GM12874 (cell line): ENCODE measurements around the gene WBP2NL.

ENCODE experiments used
- TF ChIP-seq, protein P1 (sequence below): IDR thresholded peaks from 2 replicates; pipeline ENCODE4 v1.5.1; 2011; ENCODE audit warnings: low read depth, mild to moderate bottlenecking, control low read depth, low read length, moderate library complexity; ENCODE audit not compliant: insufficient read depth

WBP2NL gene

DNA sequence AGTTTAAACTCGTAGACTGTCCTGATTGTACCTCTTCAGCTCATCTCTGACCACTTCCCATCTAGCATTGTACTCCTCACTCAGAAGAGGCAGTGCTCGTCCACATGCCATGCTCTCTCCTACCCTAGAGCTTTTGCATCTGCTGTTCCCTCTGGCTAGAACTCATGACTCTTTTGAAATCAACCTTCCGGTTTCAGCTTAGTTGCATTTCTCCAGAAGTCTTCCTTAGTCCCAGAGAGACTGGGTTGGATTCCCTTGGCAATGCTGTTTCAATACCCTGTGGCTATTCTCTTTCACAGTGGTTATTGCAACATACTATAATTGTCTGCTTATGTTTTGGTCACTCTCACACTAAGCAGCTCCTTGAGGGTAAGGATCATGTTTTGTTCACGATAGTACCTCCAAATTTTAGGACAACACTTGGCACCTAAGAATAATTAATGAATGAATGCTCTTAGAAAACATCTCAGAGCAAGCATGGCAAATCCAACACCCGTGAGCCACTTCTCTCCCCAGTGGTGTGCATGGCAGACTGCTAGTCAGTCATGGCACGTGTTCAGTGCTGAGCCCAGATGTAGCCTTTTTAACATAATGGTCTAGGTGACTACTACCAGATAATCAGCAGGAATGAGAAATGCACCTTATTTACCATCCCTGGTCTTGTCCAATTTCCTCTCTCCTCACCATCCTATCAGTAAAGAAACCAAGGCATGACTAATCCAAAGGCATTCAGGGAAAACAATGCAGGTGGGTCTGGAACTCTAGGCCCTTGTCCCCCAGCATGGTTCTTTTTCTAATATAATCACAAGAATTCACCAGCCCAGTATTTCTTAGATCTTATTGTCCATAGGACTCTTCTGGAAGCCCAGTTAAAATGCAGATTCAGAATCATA is 14.8 kb upstream of the WBP2NL start:
- TF ChIP-seq, protein P1, sequence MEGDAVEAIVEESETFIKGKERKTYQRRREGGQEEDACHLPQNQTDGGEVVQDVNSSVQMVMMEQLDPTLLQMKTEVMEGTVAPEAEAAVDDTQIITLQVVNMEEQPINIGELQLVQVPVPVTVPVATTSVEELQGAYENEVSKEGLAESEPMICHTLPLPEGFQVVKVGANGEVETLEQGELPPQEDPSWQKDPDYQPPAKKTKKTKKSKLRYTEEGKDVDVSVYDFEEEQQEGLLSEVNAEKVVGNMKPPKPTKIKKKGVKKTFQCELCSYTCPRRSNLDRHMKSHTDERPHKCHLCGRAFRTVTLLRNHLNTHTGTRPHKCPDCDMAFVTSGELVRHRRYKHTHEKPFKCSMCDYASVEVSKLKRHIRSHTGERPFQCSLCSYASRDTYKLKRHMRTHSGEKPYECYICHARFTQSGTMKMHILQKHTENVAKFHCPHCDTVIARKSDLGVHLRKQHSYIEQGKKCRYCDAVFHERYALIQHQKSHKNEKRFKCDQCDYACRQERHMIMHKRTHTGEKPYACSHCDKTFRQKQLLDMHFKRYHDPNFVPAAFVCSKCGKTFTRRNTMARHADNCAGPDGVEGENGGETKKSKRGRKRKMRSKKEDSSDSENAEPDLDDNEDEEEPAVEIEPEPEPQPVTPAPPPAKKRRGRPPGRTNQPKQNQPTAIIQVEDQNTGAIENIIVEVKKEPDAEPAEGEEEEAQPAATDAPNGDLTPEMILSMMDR = no peak

DNA sequence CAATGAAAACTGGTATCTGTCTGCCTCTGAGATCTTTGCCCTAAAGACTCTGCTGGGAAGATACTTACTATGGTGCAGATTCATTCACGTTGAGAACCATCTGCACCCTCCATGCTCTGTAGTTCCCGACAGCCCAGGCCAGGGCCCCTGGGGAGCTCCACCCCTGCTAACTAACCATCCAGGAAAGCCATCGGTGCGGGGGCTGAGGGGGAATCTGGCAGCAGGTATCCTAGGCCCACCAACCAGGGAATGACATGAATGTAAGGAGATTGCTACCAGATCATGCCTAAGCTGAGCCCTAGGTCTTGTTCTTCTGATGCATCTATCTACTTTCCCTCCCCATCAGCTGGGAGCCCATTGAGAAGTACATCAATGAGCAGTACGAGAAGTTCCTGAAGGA is 11.3 kb upstream of the WBP2NL start:
- TF ChIP-seq, protein P1 = no peak

GRCh38 chr22:41989246-41989645 is 9.3 kb upstream of the WBP2NL start:
- TF ChIP-seq, protein P1 = no peak

- TF ChIP-seq, protein P1 = no peak
These were observed 7.5 kb upstream of the WBP2NL start for GRCh38 chr22:41991111-41991510.

DNA sequence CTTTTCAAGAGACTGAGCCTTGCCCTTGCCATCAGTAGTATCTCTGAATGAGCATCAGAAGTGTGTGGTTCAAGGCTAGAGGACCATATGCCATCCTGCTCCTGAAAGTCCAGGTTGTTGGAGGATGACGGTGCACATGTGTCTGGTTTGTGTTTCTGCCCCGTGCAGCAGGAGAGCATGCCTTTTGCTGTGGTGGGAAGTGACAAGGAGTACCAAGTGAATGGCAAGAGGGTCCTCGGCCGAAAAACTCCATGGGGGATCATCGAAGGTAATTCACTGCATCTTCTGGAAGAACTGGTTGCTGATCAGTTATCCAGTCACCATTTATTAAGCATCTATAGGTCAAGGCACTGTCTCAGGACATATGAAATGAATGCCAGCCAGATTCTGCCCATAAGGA is 6.1 kb upstream of the WBP2NL start:
- TF ChIP-seq, protein P1 = no peak

DNA sequence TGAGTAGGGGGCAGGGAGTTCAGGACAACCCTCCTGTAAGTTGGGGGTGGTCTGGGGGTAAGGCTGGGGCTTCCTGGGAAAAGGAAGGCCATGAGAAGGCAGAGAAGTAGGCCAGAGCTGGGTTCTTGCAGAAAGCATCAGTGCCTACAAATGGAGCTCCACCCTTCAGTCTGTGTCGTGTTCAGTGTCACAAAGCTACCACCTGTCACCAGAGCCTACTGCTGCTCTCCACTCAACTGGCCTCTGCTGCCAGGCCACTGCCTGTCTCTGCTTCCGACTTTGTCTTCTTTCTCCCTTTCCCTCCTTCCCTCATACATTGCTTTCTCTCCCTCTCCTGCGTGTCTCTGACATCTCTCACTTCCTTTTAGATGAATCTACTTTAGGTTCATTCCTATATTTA is 3.4 kb upstream of the WBP2NL start:
- TF ChIP-seq, protein P1 = no peak

DNA sequence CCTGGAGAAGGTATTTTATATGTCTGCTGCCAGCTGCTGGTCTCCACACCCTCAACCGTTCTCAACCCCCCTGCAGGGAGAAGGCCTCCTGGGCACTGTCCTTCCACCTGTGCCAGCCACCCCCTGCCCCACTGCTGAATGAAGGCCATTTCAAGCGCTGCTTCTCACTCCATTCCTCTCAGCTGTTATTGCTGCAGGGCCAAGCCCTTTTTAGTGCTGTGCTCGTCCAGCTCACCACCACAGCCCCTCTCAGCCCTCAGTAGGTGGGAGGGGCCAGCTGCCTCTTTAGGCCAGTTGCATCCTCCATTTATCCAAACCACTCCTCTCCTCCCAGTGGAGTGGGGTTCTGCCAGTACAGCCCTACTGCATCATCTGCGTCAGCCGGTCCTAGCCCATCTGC is 1.8 kb upstream of the WBP2NL start:
- TF ChIP-seq, protein P1 = no peak
